Natural killer cell treated with Interleukin-12 subunit alpha and Interleukin-12 subunit beta and Interleukin-15 and Interleukin-18, amount 100 ng/mL, for 72 hours (primary cell): ENCODE measurements around the gene GTPBP10. TPM values are rescaled to one million over a fixed set of nuclear protein-coding genes. Genes with fewer than 3 reads are reported as not detected.
A peak's percentile ranks its signal among the peaks of the same experiment; 100 is the strongest.

Experiments
- ATAC-seq, 2 donors: fragments of 150-1000 bp; cut with Tn5 transposase in 1 of 2; sonication (Bioruptor Pico), chemical (Tn5 transposase) in 1 of 2; 2 replicates each; pipeline ENCODE4 v1.10.0; 2021
- DNase-seq: peaks from one replicate; pipeline ENCODE4 v3.0.0; 2022; ENCODE audit warnings: low spot score
- H3K27ac Mint-ChIP-seq, 2 donors: 1 replicate in 1 of 2; 2 replicates in 1 of 2; pipeline ENCODE4 v1.8.0; 2022; ENCODE audit warnings: mixed read lengths in 2 of 2, mild to moderate bottlenecking in 1 of 2, moderate library complexity in 1 of 2
- H3K27me3 Mint-ChIP-seq, 2 donors: 1 replicate in 1 of 2; 2 replicates in 1 of 2; pipeline ENCODE4 v1.8.0; 2022; ENCODE audit warnings: mixed read lengths in 2 of 2
- H3K36me3 Mint-ChIP-seq: one replicate; pipeline ENCODE4 v1.8.0; 2022; ENCODE audit warnings: mixed read lengths
- H3K4me1 Mint-ChIP-seq, 2 donors: 1 replicate in 1 of 2; 2 replicates in 1 of 2; pipeline ENCODE4 v1.8.0; 2022; ENCODE audit warnings: low read depth in 2 of 2, mixed read lengths in 2 of 2, mild to moderate bottlenecking in 1 of 2
- H3K4me3 Mint-ChIP-seq: one replicate; pipeline ENCODE4 v1.8.0; 2022; ENCODE audit warnings: mixed read lengths
- H3K9me3 Mint-ChIP-seq: 2 replicates; pipeline ENCODE4 v1.8.0; 2022; ENCODE audit warnings: mixed read lengths
- total RNA-seq, 2 donors: library from RNA; stranded (reverse); gene quantifications; one replicate each; pipeline ENCODE4 v1.2.3, GENCODE V29; 2022

The GTPBP10 gene
- total RNA-seq, 2 donors from 2014 or later = 17.9 to 28.9 TPM

DNA sequence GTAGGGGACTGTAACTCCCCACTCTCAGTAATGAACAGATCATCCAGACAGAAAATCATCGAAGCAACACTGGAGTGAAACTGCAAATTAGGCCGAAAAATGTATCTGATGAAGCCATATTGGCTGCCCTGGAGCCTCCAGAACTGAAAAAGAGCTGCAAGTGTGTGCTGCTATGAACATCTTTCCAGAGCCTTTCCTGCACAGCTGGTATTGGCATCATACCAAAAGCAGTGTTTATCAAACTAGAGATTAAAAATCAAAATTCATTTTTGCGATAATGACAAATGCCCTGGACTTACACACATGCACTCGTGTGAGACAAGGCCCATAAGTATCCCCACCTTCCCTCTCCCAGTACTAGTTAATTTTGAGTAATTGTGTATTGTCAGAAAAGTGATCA lies 49.9 kb downstream of the GTPBP10 start:
- Mint-ChIP-seq H3K36me3 (peaks cover 23% of the 10 kb centered on the region), H3K27me3 (no peaks in the 10 kb centered on the region), H3K9me3 (peaks cover 7% of the 10 kb centered on the region), H3K4me1 (peaks cover 0 to 3% of the 10 kb centered on the region in 2 donors), H3K4me3 (no peak overlapping the region), H3K27ac (no peak overlapping the region)
- ATAC-seq = no peak
- DNase-seq = no peak

DNA sequence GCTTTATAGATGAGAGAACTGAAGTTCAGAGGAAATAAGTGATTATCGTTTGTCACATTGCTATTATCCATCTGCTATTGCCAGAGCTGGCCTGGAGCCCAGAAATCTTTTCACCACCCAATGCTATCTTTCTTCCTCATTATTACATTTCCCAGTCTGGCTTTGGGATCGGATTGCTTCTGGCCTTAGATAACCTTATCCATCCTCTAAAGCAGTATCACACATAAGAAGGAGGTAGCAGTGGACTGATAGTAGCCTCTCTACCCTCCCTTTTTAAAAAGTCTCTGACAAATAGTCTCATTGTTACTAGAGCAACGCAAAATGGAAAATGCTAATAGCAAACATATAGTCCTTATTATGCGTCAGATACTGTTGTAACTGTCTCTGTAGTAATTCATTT lies 55.5 kb downstream of the GTPBP10 start:
- Mint-ChIP-seq H3K4me1 (peaks cover 14 to 18% of the 10 kb centered on the region in 2 donors), H3K27ac (peak overlapping the region; percentile 83 to 97), H3K9me3 (peaks cover 7% of the 10 kb centered on the region), H3K27me3 (no peaks in the 10 kb centered on the region), H3K36me3 (peaks cover 13% of the 10 kb centered on the region), H3K4me3 (no peak overlapping the region)
- ATAC-seq (no peak), DNase-seq (no peak)

GRCh38 chr7:90402785-90403173 lies 56.3 kb downstream of the GTPBP10 start:
- H3K27me3 Mint-ChIP-seq = no peaks in the 10 kb centered on the region
- H3K4me1 Mint-ChIP-seq = peaks cover 14 to 18% of the 10 kb centered on the region in 2 donors
- ATAC-seq (no peak), DNase-seq (no peak)
- H3K36me3 Mint-ChIP-seq = peaks cover 13% of the 10 kb centered on the region
- peaks cover 7% of the 10 kb centered on the region for H3K9me3 Mint-ChIP-seq
- H3K27ac Mint-ChIP-seq = peak overlapping the region; percentile 83 to 97
- peak overlapping the region; percentile 97 for H3K4me3 Mint-ChIP-seq

GRCh38 chr7:90403174-90404113 lies 56.9 kb downstream of the GTPBP10 start, which contains the start of gene CLDN12:
TSS of gene CLDN12 (plus strand) at chr7:90403461. CDS start at chr7:90412677, 9,216 bp downstream.
- peak within 1 kb of the TSS; percentile 97 for H3K4me3 Mint-ChIP-seq
- peaks cover 8% of the 10 kb centered on the region for H3K36me3 Mint-ChIP-seq
- DNase-seq = peak; percentile 86
- peaks cover 7% of the 10 kb centered on the region for H3K9me3 Mint-ChIP-seq
- peak within 1 kb of the TSS; percentile 83 to 97 for H3K27ac Mint-ChIP-seq
- H3K27me3 Mint-ChIP-seq = no peaks in the 10 kb centered on the region
- peaks cover 14 to 18% of the 10 kb centered on the region in 2 donors for H3K4me1 Mint-ChIP-seq
- peak; percentile 98 to 99 for ATAC-seq

- H3K36me3 Mint-ChIP-seq = no peaks in the 10 kb centered on the region
- peak overlapping the region in 1 of 2 donors; percentile 97 for H3K27ac Mint-ChIP-seq
- no peak for ATAC-seq
- H3K4me3 Mint-ChIP-seq = peak overlapping the region; percentile 97
- H3K27me3 Mint-ChIP-seq = no peaks in the 10 kb centered on the region
- DNase-seq = no peak
- H3K9me3 Mint-ChIP-seq = peaks cover 4% of the 10 kb centered on the region
- peaks cover 14 to 18% of the 10 kb centered on the region in 2 donors for H3K4me1 Mint-ChIP-seq
Measured at GRCh38 chr7:90404777-90405176, 58.3 kb downstream of the GTPBP10 start.

DNA sequence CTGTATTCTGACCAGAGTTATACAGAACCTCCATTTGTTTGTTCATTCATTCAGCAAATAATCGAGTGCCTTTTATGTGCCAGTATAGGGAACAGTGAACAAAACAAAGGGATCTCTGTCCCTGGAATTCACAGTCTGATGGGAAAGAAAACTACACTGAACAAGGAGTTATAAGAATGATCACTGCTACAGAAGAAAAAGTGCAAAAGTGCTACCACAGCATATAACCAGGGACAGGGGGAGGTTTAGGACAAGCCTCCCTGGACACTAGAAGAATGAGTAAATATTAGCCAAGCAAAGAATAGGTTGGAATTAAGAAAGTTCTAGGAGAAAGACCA lies 60.9 kb downstream of the GTPBP10 start:
- Mint-ChIP-seq H3K4me3 (no peak overlapping the region), H3K36me3 (no peaks in the 10 kb centered on the region), H3K9me3 (no peaks in the 10 kb centered on the region), H3K27ac (no peak overlapping the region), H3K4me1 (peaks cover 11 to 18% of the 10 kb centered on the region in 2 donors), H3K27me3 (no peaks in the 10 kb centered on the region)
- no peak for ATAC-seq
- DNase-seq = no peak

DNA sequence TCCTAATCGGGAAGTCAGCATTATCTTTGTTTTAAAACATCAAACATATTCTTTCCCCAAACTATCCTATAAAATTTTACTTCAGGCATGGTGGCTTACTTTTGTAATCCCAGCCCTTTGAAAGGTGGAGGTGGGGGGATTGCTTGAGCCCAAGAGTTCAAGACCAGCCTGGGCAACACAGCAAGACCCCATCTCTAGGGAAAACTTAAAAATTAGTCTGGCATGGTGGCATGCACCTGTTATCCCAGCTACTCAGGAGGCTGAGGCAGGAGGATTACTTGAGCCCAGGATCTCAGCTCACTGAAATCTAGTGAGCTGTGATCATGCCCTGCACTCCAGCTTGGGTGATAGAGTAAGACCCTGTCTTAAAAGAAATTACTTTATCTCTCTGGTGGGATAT lies 61.6 kb downstream of the GTPBP10 start:
- H3K4me1 Mint-ChIP-seq = peaks cover 11% of the 10 kb centered on the region in 2 donors
- no peak for ATAC-seq
- no peaks in the 10 kb centered on the region for H3K36me3 Mint-ChIP-seq
- no peaks in the 10 kb centered on the region for H3K9me3 Mint-ChIP-seq
- no peak for DNase-seq
- no peak overlapping the region for H3K4me3 Mint-ChIP-seq
- H3K27ac Mint-ChIP-seq = no peak overlapping the region
- H3K27me3 Mint-ChIP-seq = no peaks in the 10 kb centered on the region

DNA sequence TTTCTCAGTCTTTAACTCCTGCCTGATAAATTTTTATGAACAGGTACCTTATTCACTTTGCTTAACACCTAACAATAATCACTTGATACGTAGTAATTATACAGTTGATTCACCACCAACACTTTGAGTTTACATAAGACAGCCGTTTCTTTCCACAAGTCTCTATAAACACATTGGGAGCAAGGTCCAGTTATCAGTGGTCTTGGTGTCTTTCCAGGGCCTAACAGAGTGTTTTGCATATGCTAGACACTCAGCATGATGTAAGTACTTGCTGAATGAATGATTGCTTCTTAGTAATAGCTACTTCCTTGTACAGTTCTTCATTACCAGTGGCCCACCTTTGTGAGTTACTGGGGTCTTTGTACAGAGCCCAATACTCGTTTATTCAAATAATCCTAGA lies 63.2 kb downstream of the GTPBP10 start:
- Mint-ChIP-seq H3K9me3 (no peaks in the 10 kb centered on the region), H3K27me3 (no peaks in the 10 kb centered on the region), H3K36me3 (no peaks in the 10 kb centered on the region), H3K27ac (no peak overlapping the region), H3K4me3 (no peak overlapping the region), H3K4me1 (no peaks in the 10 kb centered on the region)
- ATAC-seq = no peak
- no peak for DNase-seq

GRCh38 chr7:90411510-90411909 lies 65.0 kb downstream of the GTPBP10 start:
- ATAC-seq (no peak), DNase-seq (no peak)
- H3K4me1 Mint-ChIP-seq = no peaks in the 10 kb centered on the region
- H3K36me3 Mint-ChIP-seq = no peaks in the 10 kb centered on the region
- no peaks in the 10 kb centered on the region for H3K27me3 Mint-ChIP-seq
- H3K9me3 Mint-ChIP-seq = no peaks in the 10 kb centered on the region
- H3K4me3 Mint-ChIP-seq = no peak overlapping the region
- no peak overlapping the region for H3K27ac Mint-ChIP-seq

- peak in 1 of 2 donors; percentile 36 for ATAC-seq
Measured at GRCh38 chr7:90412458-90413184, 66.1 kb downstream of the GTPBP10 start.

GRCh38 chr7:90413185-90413528 lies 66.6 kb downstream of the GTPBP10 start:
- no peak for DNase-seq
- H3K36me3 Mint-ChIP-seq = no peaks in the 10 kb centered on the region
- H3K4me1 Mint-ChIP-seq = no peaks in the 10 kb centered on the region
- ATAC-seq = no peak
- no peaks in the 10 kb centered on the region for H3K9me3 Mint-ChIP-seq
- no peaks in the 10 kb centered on the region for H3K27me3 Mint-ChIP-seq
- no peak overlapping the region for H3K27ac Mint-ChIP-seq
- no peak overlapping the region for H3K4me3 Mint-ChIP-seq

More at GRCh38 chr7:90412458-90413184, 66.1 kb downstream of the GTPBP10 start:
- H3K36me3 Mint-ChIP-seq = no peaks in the 10 kb centered on the region
- no peaks in the 10 kb centered on the region for H3K4me1 Mint-ChIP-seq
- no peaks in the 10 kb centered on the region for H3K9me3 Mint-ChIP-seq
- DNase-seq = no peak
- no peak overlapping the region for H3K4me3 Mint-ChIP-seq
- no peaks in the 10 kb centered on the region for H3K27me3 Mint-ChIP-seq
- no peak overlapping the region for H3K27ac Mint-ChIP-seq

- no peak overlapping the region for H3K4me3 Mint-ChIP-seq
- H3K36me3 Mint-ChIP-seq = no peaks in the 10 kb centered on the region
- peaks cover 2 to 5% of the 10 kb centered on the region in 2 donors for H3K27me3 Mint-ChIP-seq
- ATAC-seq (no peak), DNase-seq (no peak)
- peaks cover 0 to 6% of the 10 kb centered on the region in 2 donors for H3K4me1 Mint-ChIP-seq
- no peak overlapping the region for H3K27ac Mint-ChIP-seq
- H3K9me3 Mint-ChIP-seq = no peaks in the 10 kb centered on the region
Measured at GRCh38 chr7:90421651-90422050, 75.1 kb downstream of the GTPBP10 start.

DNA sequence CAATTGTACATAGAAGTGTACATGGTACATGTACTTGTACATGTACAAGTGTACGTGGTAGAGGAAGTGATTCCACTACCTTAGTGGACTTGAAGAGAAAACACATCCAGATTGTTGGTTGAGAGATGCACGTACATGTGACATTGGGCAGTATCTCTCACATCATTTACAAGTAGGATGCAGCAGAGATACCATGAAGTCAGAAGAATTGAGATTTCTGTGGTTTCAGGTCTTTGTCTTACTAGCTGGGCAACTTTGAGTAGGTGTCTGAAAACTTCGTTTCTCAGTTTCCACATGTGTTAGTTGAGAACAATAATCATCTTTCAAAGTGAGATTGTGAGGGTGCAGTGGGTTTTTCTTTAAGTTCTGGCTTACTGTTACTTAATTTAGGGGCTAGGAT lies 78.2 kb downstream of the GTPBP10 start:
- Mint-ChIP-seq H3K27me3 (peaks cover 2 to 12% of the 10 kb centered on the region in 2 donors), H3K9me3 (no peaks in the 10 kb centered on the region), H3K27ac (peak overlapping the region; percentile 14 to 42), H3K4me3 (no peak overlapping the region), H3K4me1 (peaks cover 0 to 6% of the 10 kb centered on the region in 2 donors), H3K36me3 (no peaks in the 10 kb centered on the region)
- DNase-seq (no peak), ATAC-seq (no peak)

DNA sequence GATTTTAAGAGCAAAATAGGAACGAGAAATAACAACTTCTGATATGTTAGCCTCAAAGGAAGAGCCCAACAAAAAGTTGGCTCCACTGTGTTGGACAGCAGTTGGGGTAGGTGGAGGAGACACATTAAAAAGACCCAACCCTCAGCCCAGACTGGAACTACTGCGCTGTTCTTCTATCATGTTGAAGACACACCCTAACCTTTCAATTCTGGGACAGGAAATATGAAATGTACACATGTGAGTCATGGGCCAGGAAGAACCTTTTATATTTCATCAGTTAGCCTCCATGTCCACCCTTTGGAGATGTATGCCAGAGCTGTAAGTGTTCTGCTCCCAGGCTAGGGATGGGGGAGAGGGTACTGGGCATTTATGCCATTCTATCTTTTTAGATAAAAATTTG lies 78.9 kb downstream of the GTPBP10 start:
- no peak for ATAC-seq
- H3K9me3 Mint-ChIP-seq = no peaks in the 10 kb centered on the region
- no peak for DNase-seq
- peaks cover 0 to 14% of the 10 kb centered on the region in 2 donors for H3K27me3 Mint-ChIP-seq
- peak overlapping the region; percentile 14 to 42 for H3K27ac Mint-ChIP-seq
- H3K4me1 Mint-ChIP-seq = peaks cover 0 to 6% of the 10 kb centered on the region in 2 donors
- H3K4me3 Mint-ChIP-seq = no peak overlapping the region
- no peaks in the 10 kb centered on the region for H3K36me3 Mint-ChIP-seq
